ENCODE results near the gene GPC5. TPM values are rescaled to one million over a fixed set of nuclear protein-coding genes. Genes with fewer than 3 reads are reported as not detected.

GPC5 gene
- total RNA-seq, 4 donors from 2014 or later = 0.47 TPM; not detected in 3

DNA sequence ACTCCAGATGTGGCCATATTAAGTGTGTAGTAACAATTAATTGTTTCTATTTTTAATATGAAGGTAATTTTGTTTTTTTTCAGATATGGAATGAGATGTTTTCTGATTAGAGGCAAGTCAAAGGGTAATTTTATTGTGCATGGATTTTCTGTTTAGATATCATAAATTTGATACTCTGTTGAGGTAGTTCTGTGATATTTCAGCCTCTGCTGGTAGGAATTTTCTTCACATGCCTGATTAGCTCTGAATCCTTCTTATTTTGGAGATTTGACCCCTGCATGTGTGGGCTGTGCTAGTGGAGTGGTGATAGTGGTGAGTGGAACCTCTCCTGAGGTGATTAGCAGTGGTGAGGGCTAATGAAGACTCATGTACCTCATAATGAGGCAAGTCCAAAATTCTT, 301.4 kb downstream of the GPC5 start:
- no peak for TF ChIP-seq POLR2AphosphoS5 (IDR thresholded peaks at IDR 0.05)
- TF ChIP-seq EP300 (IDR thresholded peaks at IDR 0.05) = no peak
- TF ChIP-seq, protein P1, sequence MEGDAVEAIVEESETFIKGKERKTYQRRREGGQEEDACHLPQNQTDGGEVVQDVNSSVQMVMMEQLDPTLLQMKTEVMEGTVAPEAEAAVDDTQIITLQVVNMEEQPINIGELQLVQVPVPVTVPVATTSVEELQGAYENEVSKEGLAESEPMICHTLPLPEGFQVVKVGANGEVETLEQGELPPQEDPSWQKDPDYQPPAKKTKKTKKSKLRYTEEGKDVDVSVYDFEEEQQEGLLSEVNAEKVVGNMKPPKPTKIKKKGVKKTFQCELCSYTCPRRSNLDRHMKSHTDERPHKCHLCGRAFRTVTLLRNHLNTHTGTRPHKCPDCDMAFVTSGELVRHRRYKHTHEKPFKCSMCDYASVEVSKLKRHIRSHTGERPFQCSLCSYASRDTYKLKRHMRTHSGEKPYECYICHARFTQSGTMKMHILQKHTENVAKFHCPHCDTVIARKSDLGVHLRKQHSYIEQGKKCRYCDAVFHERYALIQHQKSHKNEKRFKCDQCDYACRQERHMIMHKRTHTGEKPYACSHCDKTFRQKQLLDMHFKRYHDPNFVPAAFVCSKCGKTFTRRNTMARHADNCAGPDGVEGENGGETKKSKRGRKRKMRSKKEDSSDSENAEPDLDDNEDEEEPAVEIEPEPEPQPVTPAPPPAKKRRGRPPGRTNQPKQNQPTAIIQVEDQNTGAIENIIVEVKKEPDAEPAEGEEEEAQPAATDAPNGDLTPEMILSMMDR (IDR thresholded peaks at IDR 0.05) = no peak
- no peak for TF ChIP-seq POLR2A (IDR thresholded peaks at IDR 0.05)

DNA sequence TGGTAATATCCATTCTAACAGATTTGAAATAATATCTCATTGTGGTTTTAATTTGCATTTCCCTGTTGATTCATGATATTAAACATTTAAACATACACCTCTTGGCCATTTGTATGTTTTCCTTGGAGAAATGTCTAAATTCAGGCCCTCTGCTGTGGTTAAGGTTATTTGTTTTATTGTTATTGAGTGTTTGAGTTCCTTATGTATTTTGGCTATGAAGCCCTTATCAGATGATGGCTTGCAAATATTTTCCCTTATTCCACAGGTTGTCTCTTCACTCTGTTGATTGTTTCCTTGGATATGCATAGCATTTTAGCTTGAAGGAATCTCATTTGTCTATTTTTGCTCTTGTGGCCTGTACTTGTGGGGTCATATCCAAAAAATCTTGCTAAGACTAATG, 303.6 kb downstream of the GPC5 start:
- Histone ChIP-seq H3K4me3 (no peak overlapping the region), H3K9me3 (peaks cover 0 to 6% (median 0%) of the 10 kb centered on the region in 3 donors), H3K4me1 (no peaks in the 10 kb centered on the region), H3K27me3 (no peaks in the 10 kb centered on the region), H3K36me3 (no peaks in the 10 kb centered on the region), H3K27ac (no peak overlapping the region)
- ATAC-seq = no peak
- TF ChIP-seq POLR2A (IDR thresholded peaks at IDR 0.05) = no peak
- no peak for TF ChIP-seq EP300 (IDR thresholded peaks at IDR 0.05)
- TF ChIP-seq, protein P1 (IDR thresholded peaks at IDR 0.05) = no peak
- TF ChIP-seq POLR2AphosphoS5 (IDR thresholded peaks at IDR 0.05) = no peak

More for the DNA sequence above, 301.4 kb downstream of the GPC5 start:
- ATAC-seq = no peak
- Histone ChIP-seq H3K4me1 (no peaks in the 10 kb centered on the region), H3K27ac (no peak overlapping the region), H3K4me3 (no peak overlapping the region), H3K27me3 (no peaks in the 10 kb centered on the region), H3K36me3 (no peaks in the 10 kb centered on the region), H3K9me3 (peaks cover 0 to 6% (median 0%) of the 10 kb centered on the region in 3 donors)

DNA sequence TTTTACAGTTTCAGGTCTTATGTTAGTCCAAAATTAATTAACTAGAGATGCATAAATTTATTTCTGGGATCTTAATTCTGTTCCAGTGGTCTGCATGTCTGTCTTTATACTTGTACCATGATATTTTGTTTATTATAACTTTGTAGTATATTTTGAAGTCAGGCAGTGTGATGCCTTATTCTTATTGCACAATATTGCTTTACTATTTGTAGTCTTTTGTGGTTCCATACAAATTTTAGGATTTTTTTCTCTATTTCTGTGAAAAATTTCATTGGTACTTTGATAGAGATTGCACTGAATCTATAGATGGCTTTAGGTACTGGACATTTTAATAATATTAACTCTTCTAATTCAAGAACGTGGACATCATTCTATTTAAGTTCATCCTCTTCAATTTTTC, 304.0 kb downstream of the GPC5 start:
- no peak for ATAC-seq
- no peak for TF ChIP-seq POLR2A (IDR thresholded peaks at IDR 0.05)
- TF ChIP-seq, protein P1 (IDR thresholded peaks at IDR 0.05) = no peak
- no peak for TF ChIP-seq POLR2AphosphoS5 (IDR thresholded peaks at IDR 0.05)
- WGBS, 2 donors (ENCODE audit: low coverage in 1 of 2) = 38 to 63% methylated on average over 1 of the region's 1 CpG
- Histone ChIP-seq H3K27ac (no peak overlapping the region), H3K4me1 (no peaks in the 10 kb centered on the region), H3K4me3 (no peak overlapping the region), H3K36me3 (no peaks in the 10 kb centered on the region), H3K9me3 (peaks cover 0 to 6% (median 0%) of the 10 kb centered on the region in 3 donors), H3K27me3 (no peaks in the 10 kb centered on the region)

DNA sequence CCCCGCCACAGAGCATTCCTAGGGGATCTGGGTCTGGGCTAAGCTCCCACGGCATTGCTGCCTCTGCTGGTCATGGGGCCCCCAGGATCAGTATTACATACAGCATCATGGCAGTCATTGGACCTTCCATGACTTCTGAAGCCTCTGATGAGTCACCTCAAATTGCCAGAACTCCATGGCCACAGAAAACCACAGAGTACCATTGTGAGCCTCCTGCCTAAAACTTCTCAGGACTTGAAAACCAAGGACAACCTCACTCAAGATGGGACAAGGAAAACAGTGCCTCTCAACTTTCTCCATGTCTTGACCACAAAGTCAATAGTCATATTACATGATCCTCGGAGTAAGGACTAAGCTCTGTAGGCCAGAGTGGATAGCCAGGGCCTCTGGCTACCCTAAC, 306.0 kb downstream of the GPC5 start:
- H3K27me3 ChIP-seq = no peaks in the 10 kb centered on the region
- H3K4me1 ChIP-seq = no peaks in the 10 kb centered on the region
- no peak overlapping the region for H3K4me3 ChIP-seq
- no peak overlapping the region for H3K27ac ChIP-seq
- 74% methylated on average over 3 of the region's 3 CpGs; no CpG with 5 or more reads in 1 of the 2 donors for WGBS, 2 donors (ENCODE audit: low coverage in 1 of 2)
- ATAC-seq = no peak
- peaks cover 0 to 6% (median 0%) of the 10 kb centered on the region in 3 donors for H3K9me3 ChIP-seq
- TF ChIP-seq POLR2AphosphoS5 (IDR thresholded peaks at IDR 0.05) = no peak
- TF ChIP-seq, protein P1 (IDR thresholded peaks at IDR 0.05) = no peak
- TF ChIP-seq EP300 (IDR thresholded peaks at IDR 0.05) = no peak
- TF ChIP-seq POLR2A (IDR thresholded peaks at IDR 0.05) = no peak
- H3K36me3 ChIP-seq = no peaks in the 10 kb centered on the region

DNA sequence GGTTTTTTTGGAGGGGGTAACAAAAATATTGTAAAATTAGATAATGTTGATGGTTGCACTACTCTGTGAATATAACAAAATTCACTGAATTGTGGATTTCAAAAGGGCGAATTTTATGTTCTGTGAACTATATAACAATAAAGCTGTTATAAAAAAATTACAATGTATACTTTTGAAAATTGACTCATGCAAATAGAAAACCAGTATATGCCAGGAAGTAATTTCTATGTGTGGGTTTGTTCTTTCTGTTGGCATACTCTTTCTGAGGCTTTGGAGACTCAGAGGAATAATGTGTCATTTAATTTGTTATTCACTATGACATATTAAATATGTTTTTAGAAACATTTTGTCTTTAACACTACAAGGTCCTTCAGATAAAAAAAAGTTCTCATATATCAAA, 310.1 kb downstream of the GPC5 start:
- Histone ChIP-seq H3K9me3 (no peaks in the 10 kb centered on the region), H3K27me3 (no peaks in the 10 kb centered on the region), H3K4me1 (no peaks in the 10 kb centered on the region), H3K36me3 (no peaks in the 10 kb centered on the region), H3K4me3 (no peak overlapping the region), H3K27ac (no peak overlapping the region)
- TF ChIP-seq POLR2A (IDR thresholded peaks at IDR 0.05) (no peak), EP300 (IDR thresholded peaks at IDR 0.05) (no peak), POLR2AphosphoS5 (IDR thresholded peaks at IDR 0.05) (no peak)
- TF ChIP-seq, protein P1 (IDR thresholded peaks at IDR 0.05) = no peak
- WGBS, 2 donors (ENCODE audit: low coverage in 1 of 2) = 22 to 76% methylated on average over 1 of the region's 1 CpG
- ATAC-seq = no peak
